KOPT-K1 (cell line): ENCODE measurements around the gene EPB41L2.

Experiments used
- H3K27ac ChIP-seq: fragments of 200-600 bp; sonication (generic); 2 replicates; pipeline ENCODE4 v1.5.1; 2016; ENCODE audit warnings: antibody characterized with exemption, mild to moderate bottlenecking, low read depth, low read length; ENCODE audit not compliant: poor library complexity, severe bottlenecking
- H3K36me3 ChIP-seq: fragments of 200-600 bp; sonication (generic); 2 replicates; pipeline ENCODE4 v1.5.1; 2017; ENCODE audit warnings: antibody characterized with exemption, mild to moderate bottlenecking, low read length, moderate library complexity; ENCODE audit not compliant: insufficient read depth
- H3K9me3 ChIP-seq: fragments of 200-600 bp; sonication (generic); 2 replicates; pipeline ENCODE4 v1.5.1; 2017; ENCODE audit warnings: antibody characterized with exemption, low read length, mild to moderate bottlenecking; ENCODE audit not compliant: insufficient read depth, poor library complexity, severe bottlenecking

Gene EPB41L2

DNA sequence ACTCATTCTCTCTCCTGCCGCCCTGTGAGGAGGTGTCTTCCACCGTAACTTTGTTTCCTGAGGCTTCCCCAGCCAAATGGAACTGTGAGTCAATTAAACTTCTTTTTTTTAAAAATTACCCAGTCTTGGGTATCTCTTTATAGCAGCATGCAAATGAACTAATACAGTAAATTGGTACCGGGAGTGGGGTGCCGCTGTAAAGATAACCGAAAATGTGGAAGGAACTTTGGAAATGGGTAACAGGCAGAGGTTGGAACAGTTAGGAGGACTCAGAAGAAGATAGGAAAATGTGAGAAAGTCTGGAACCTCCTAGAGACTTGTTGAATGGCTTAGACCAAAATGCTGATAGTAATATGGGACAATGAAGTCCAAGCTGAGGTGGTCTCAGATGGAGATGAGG is 55.8 kb downstream of the EPB41L2 start:
- Histone ChIP-seq H3K36me3 (no peaks in the 10 kb centered on the region), H3K9me3 (peaks cover 50% of the 10 kb centered on the region), H3K27ac (no peak overlapping the region)

DNA sequence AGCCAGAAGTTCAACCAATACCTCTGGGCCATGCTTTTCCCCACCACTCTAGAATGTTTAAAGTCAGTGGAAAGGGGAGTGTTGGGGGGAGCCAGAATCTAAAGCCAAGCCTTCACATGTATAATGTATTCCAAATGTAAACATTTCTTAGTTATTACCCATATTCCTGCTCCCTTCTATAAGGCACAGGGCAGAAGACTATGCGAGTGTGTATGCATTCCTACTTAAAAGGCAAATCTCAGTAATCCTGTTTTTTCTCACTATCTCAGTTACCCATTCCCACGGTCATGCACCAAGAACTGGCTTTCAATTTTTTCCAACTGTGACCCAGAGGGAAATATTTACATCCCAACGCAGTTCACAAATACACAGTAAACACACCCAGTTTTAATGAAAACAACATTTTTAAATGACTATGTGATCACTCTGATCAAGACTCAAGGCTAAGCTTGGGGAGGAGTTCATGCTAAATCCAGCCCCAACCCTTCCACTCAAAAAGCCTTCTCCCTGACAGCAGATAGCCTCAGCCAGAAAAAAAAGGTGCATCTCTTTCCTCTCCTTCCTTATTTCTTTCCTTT is 57.5 kb downstream of the EPB41L2 start:
- H3K36me3 ChIP-seq, result no peaks in the 10 kb centered on the region
- H3K9me3 ChIP-seq, result peaks cover 39% of the 10 kb centered on the region
- no peak overlapping the region for H3K27ac ChIP-seq

DNA sequence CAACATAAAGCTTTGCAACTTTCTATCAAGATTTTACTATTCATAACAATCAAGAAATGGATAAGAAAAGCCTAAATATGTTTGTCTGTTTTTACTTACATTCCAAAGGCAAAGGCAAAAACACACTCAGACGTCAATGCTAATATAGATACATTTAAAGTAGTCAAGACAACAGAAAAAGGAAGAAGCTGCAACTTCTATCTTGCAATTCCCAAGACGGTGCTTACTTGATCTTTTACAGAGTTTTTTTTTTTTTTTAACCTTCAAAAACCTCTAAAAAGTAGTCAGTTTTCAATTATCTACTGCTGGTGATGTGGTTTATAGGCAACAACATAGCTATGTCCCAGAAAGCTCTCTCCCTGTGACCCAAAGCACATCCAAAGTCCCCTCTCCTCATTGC is 58.1 kb downstream of the EPB41L2 start:
- Histone ChIP-seq H3K36me3 (no peaks in the 10 kb centered on the region), H3K9me3 (peaks cover 37% of the 10 kb centered on the region), H3K27ac (no peak overlapping the region)

- Histone ChIP-seq H3K36me3 (no peaks in the 10 kb centered on the region), H3K9me3 (peaks cover 31% of the 10 kb centered on the region), H3K27ac (no peak overlapping the region)
These were observed 58.7 kb downstream of the EPB41L2 start for GRCh38 chr6:131004387-131004755.

- peaks cover 25% of the 10 kb centered on the region for H3K9me3 ChIP-seq
- no peaks in the 10 kb centered on the region for H3K36me3 ChIP-seq
- H3K27ac ChIP-seq, result no peak overlapping the region
These were observed 59.3 kb downstream of the EPB41L2 start for GRCh38 chr6:131003488-131004386.

GRCh38 chr6:131002661-131002980 is 60.4 kb downstream of the EPB41L2 start:
- H3K36me3 ChIP-seq, result no peaks in the 10 kb centered on the region
- H3K27ac ChIP-seq, result no peak overlapping the region
- H3K9me3 ChIP-seq, result peaks cover 13% of the 10 kb centered on the region

- Histone ChIP-seq H3K27ac (no peak overlapping the region), H3K36me3 (no peaks in the 10 kb centered on the region), H3K9me3 (peaks cover 8% of the 10 kb centered on the region)
These were observed 60.9 kb downstream of the EPB41L2 start for GRCh38 chr6:131001945-131002660.

DNA sequence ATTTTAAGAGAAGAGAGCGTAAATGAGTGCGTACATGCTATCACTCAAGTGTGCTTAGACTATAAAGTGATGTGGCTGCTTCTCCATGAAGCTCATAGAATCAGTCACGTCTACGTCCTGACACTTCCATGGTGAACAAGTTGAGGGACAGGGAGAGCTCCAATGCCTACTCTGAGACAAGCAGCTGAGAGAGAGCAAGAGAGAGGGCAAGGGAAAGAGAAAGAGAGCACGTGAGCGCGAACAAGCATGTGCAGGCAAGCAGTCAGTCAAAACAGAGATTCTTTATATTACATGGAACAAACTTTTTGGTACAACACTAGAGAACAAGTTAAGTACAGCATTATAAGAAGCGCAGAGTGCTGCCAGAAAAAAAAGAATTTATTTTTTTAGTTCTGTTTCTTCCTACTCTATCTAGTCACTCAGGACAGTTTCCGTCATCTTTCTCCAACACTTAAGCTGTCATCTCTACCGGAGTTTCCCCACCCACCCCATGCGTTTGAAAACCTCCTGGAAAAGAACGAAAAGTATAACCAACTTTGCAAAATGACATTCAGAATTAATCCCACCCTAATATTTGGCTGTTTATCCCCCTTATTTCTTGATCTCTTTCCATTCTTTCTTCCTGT is 61.8 kb downstream of the EPB41L2 start:
- no peaks in the 10 kb centered on the region for H3K9me3 ChIP-seq
- H3K36me3 ChIP-seq, result no peaks in the 10 kb centered on the region
- H3K27ac ChIP-seq, result no peak overlapping the region

DNA sequence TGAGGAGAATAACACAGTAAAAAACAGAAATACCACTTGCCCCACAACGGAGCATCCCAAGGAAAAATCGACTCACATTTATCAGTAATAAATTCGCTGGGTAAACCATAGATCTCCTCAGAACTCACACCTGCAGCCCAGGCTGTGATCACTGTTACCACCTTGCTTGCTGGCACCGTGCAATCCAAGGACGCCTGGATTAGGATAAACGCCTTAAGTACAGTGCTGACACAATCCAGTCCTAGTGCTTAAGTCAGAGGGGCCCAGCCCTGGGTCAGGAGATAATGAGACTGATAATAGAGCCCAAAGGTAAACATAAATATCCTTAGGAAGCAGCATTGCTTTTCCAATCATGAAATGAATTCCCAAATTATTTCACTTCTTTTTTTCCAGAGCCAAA is 62.5 kb downstream of the EPB41L2 start:
- H3K9me3 ChIP-seq, result no peaks in the 10 kb centered on the region
- no peak overlapping the region for H3K27ac ChIP-seq
- no peaks in the 10 kb centered on the region for H3K36me3 ChIP-seq

DNA sequence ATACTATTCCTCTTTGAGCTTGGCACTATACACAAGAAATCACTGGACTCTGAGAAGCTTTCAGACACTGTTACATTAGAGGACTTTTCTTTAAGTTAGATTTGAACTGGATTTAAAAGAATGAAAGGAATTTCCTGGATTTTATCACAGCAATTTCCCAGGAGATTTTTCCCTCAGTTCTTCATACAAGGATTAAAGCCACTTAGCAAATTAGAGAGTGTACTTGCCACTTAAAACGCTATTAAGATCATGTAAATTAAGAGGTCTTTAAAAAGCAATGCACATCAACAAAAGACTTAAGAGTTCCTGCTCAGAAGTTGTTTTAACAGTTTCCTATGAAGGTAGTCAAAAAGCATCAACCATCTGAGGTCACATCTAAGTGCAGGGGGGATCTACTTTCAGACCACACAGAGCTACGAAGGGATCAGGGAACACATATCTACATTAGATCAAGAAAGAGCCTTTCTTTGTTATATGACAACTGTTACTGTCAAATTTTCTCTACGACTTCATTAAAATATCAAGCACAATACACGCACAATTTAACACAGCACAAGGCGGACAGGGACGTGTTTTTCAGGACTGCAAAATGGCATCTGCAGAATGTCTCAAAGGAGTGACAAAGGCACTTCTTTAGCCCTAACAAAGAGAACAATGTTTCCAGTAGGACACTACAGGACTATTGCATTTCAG is 65.8 kb downstream of the EPB41L2 start:
- H3K27ac ChIP-seq, result no peak overlapping the region
- H3K36me3 ChIP-seq, result no peaks in the 10 kb centered on the region
- peaks cover 13% of the 10 kb centered on the region for H3K9me3 ChIP-seq

GRCh38 chr6:130996635-130997034 is 66.4 kb downstream of the EPB41L2 start:
- H3K9me3 ChIP-seq, result peaks cover 13% of the 10 kb centered on the region
- no peaks in the 10 kb centered on the region for H3K36me3 ChIP-seq
- no peak overlapping the region for H3K27ac ChIP-seq

DNA sequence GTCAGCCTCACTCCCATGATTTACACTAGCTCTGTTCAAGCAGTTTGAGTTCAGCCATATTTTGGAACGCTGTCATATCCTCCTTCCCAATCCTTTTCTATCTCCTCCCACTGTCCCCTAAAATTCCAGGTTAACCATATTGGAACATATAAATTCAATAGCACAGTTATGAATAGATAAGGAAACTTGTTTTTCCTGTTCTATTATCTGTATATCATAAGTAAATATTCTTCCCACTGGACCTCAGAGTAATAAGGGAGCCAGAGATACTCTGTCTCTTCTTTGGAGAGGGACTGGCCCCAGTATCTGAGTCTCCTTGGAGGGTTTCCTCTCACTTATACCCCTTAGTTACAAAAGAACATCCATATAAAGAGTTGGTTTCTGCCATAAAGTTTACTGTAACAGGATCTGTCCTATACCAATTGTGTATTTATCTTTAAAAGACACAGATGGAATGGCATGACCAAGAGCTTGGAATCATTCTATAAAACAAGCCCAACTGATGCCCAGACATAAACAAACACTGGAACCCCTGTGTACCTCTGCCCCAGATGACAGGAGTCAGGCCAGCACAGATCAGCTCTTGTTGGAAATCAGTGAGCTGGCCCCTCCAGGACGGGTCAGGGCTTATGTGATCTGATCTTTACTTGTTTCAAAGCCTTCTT is 67.1 kb downstream of the EPB41L2 start:
- no peak overlapping the region for H3K27ac ChIP-seq
- H3K9me3 ChIP-seq, result peaks cover 13% of the 10 kb centered on the region
- no peaks in the 10 kb centered on the region for H3K36me3 ChIP-seq

DNA sequence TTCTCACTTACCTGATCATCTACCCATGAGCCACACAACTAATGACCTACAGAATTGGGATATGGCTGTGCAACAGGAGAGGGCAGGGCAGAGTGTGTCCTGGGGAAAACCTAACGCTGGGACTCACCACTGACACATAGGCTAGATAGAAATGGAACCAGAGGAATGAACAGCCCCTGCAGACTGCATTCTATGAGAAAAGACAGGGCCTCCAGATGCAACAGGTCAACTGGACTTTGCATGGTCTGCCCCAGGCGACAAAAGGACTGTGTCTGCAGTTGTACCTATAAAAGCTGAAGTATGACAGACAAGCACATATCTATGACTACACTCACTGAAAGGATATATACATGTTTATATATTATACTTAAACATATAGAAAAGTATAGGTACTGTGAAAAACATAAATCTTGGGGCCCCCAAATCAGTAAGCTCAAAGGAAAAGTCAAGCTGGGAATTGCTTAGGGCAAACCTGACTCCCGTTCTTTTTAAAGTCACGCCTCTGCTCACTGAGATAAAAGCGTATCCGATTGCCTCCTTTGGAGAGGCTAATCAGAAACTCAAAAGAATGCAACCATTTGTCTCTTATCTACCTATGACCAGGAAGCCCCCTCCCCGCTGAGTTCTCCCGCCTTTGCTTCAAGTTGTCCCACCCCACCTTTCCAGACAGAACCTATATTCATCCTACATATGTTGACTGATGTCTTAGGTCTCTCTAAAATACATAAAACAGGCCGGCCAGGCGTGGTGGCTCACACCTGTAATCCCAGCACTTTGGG is 68.5 kb downstream of the EPB41L2 start:
- H3K27ac ChIP-seq, result no peak overlapping the region
- no peaks in the 10 kb centered on the region for H3K36me3 ChIP-seq
- H3K9me3 ChIP-seq, result peaks cover 13% of the 10 kb centered on the region

DNA sequence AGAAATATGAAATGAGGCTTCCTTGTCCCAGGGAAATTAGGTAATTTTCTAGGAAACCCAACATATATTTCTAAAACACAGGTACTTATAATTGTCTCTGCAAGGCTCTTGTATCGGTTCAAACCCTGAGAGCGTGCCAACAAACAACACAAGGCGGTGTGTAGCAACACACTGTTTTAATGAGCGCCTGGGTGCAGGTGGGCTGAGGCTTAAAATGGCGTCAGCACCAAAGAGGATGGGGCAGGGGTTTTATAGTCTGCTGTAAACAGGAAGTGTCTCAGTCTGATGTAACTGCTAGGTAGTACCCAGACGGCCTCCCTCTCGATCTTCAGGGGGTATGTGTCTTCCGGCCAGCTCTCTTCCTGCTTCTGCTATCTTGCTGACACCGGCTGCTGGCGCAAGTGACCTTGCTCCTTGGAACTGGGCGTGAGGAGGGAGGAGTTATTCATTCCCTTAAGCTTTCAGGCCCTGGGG is 69.7 kb downstream of the EPB41L2 start:
- H3K27ac ChIP-seq, result no peak overlapping the region
- peaks cover 13% of the 10 kb centered on the region for H3K9me3 ChIP-seq
- no peaks in the 10 kb centered on the region for H3K36me3 ChIP-seq
